ENCODE data around the gene ZNF652.

The ZNF652 gene

DNA sequence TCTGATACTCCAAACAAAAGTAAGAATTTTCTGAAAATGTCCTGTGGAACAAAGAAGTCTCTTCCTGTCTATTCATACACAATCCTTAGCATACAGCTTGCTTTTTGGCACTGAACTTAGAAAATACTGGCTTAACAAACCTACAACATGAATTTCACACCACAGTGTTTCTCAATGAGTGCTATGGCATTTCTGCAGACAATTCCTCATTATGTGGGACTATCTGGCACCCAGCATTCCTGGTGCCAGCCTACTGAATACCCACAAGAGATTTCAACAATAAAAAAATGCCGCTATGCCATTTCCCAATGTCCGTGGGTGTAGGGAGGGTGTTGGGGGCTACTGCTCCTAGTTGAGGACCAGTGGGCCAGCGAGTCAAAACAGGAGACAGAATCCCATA lies 62.1 kb downstream of the ZNF652 start:
- no peaks in the 10 kb centered on the region for H3K79me2 ChIP-seq (ENCODE audit: low read length)
- peaks cover 6% of the 10 kb centered on the region for H3K4me1 ChIP-seq (ENCODE audit: low read length)
- no peaks in the 10 kb centered on the region for H3K27me3 ChIP-seq (ENCODE audit: low read depth, low read length)
- H3K27ac ChIP-seq (ENCODE audit: low read length): no peak overlapping the region
- H3K9me3 ChIP-seq (ENCODE audit: insufficient read depth, low read length): no peaks in the 10 kb centered on the region
- H2AFZ ChIP-seq (ENCODE audit: low read depth, low read length): no peak overlapping the region
- H3K4me3 ChIP-seq (ENCODE audit: low read length): no peak overlapping the region
- H3K4me2 ChIP-seq (ENCODE audit: low read length): no peak overlapping the region
- H4K20me1 ChIP-seq (ENCODE audit: insufficient read depth, low read length): no peaks in the 10 kb centered on the region
- no peak overlapping the region for H3K9ac ChIP-seq (ENCODE audit: low read length)
- peaks cover 4% of the 10 kb centered on the region for H3K36me3 ChIP-seq (replicated peaks; ENCODE audit: low read depth, low read length)
- TF ChIP-seq EZH2phosphoT487 (IDR thresholded peaks at IDR 0.05; ENCODE audit: low read depth): no peak
- TF ChIP-seq, protein P1, sequence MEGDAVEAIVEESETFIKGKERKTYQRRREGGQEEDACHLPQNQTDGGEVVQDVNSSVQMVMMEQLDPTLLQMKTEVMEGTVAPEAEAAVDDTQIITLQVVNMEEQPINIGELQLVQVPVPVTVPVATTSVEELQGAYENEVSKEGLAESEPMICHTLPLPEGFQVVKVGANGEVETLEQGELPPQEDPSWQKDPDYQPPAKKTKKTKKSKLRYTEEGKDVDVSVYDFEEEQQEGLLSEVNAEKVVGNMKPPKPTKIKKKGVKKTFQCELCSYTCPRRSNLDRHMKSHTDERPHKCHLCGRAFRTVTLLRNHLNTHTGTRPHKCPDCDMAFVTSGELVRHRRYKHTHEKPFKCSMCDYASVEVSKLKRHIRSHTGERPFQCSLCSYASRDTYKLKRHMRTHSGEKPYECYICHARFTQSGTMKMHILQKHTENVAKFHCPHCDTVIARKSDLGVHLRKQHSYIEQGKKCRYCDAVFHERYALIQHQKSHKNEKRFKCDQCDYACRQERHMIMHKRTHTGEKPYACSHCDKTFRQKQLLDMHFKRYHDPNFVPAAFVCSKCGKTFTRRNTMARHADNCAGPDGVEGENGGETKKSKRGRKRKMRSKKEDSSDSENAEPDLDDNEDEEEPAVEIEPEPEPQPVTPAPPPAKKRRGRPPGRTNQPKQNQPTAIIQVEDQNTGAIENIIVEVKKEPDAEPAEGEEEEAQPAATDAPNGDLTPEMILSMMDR (IDR thresholded peaks at IDR 0.05; ENCODE audit: low read depth, low read length): no peak

DNA sequence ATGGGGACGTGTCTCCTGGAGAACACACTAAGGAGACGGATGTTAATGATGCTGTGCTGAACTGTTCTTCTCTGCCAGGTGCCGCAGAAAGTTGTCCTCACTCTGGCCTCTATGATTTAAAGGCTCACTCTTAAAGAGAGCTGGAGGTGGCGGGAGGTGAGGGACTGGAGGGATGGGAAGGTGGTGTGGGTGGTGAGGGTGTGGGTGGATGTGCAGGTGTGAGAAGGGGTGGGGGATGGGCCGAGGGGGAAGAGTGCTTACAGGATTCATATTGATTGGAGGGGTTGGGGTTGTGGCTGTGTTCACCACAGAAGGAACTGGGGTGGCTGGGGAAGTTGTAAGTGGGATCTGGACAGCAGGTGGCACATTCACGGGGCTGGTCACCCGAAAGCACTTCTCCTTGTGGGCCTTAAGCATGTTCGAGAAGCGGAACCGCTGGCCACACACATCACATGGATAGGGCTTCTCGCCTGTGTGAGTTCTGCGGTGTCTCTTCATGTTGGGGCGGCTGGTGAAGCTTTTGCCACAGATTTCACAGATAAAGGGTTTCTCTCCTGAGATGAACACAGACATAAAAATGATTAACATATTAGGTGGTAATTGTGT lies 63.6 kb downstream of the ZNF652 start:
- Histone ChIP-seq H3K27ac (ENCODE audit: low read length) (no peak overlapping the region), H3K4me3 (ENCODE audit: low read length) (no peak overlapping the region), H3K79me2 (ENCODE audit: low read length) (no peaks in the 10 kb centered on the region), H3K9ac (ENCODE audit: low read length) (no peak overlapping the region), H3K9me3 (ENCODE audit: insufficient read depth, low read length) (no peaks in the 10 kb centered on the region), H3K4me2 (ENCODE audit: low read length) (no peak overlapping the region), H4K20me1 (ENCODE audit: insufficient read depth, low read length) (no peaks in the 10 kb centered on the region), H3K4me1 (ENCODE audit: low read length) (peaks cover 6% of the 10 kb centered on the region), H3K36me3 (replicated peaks; ENCODE audit: low read depth, low read length) (peaks cover 4% of the 10 kb centered on the region), H2AFZ (ENCODE audit: low read depth, low read length) (no peak overlapping the region), H3K27me3 (ENCODE audit: low read depth, low read length) (no peaks in the 10 kb centered on the region)
- TF ChIP-seq, protein P1 (IDR thresholded peaks at IDR 0.05; ENCODE audit: low read depth, low read length): no peak
- no peak for TF ChIP-seq EZH2phosphoT487 (IDR thresholded peaks at IDR 0.05; ENCODE audit: low read depth)

DNA sequence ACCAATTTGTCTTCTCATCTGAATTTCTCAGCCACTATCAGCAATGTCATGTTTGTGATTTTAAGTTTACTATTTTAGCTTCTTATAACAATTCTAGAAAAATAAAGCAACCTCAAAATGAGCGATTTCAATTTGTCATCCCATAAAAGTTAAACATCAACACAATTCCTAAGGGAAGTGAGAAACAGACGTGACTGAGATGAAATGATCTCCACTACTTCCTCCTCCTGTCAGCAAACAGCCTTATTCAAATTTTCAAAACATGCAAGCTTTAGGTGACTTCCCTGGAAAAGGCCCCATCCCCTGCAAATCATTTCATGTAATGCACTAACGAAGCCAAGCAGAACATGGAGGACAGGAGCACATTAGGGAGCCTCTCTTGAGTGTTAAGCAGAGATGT lies 64.9 kb downstream of the ZNF652 start:
- no peaks in the 10 kb centered on the region for H3K79me2 ChIP-seq (ENCODE audit: low read length)
- no peak overlapping the region for H3K27ac ChIP-seq (ENCODE audit: low read length)
- H2AFZ ChIP-seq (ENCODE audit: low read depth, low read length): no peak overlapping the region
- no peak overlapping the region for H3K4me3 ChIP-seq (ENCODE audit: low read length)
- peaks cover 4% of the 10 kb centered on the region for H3K36me3 ChIP-seq (replicated peaks; ENCODE audit: low read depth, low read length)
- no peaks in the 10 kb centered on the region for H4K20me1 ChIP-seq (ENCODE audit: insufficient read depth, low read length)
- H3K9me3 ChIP-seq (ENCODE audit: insufficient read depth, low read length): no peaks in the 10 kb centered on the region
- TF ChIP-seq EZH2phosphoT487 (IDR thresholded peaks at IDR 0.05; ENCODE audit: low read depth): no peak
- TF ChIP-seq, protein P1 (IDR thresholded peaks at IDR 0.05; ENCODE audit: low read depth, low read length): no peak
- peaks cover 6% of the 10 kb centered on the region for H3K4me1 ChIP-seq (ENCODE audit: low read length)
- H3K27me3 ChIP-seq (ENCODE audit: low read depth, low read length): no peaks in the 10 kb centered on the region
- no peak overlapping the region for H3K4me2 ChIP-seq (ENCODE audit: low read length)
- no peak overlapping the region for H3K9ac ChIP-seq (ENCODE audit: low read length)

DNA sequence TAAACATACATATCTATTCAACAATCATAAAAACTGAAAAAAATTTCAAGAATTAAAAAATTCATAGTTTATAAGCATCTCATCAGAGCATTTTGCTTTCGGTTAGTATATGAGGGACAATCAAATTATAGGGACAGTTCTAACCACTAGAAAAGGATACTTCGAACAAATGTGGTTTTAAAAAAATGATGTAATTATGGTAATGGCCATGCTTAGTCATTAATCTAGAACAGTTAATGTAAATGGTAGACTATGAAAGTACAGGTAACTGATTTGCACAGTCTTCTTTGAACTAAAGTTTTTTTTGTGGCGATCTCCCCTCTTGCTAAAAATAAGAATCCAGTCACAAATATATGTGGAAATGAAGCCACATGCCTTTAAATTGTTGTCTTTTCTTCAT lies 67.9 kb downstream of the ZNF652 start:
- peaks cover 6% of the 10 kb centered on the region for H3K4me1 ChIP-seq (ENCODE audit: low read length)
- no peak overlapping the region for H3K9ac ChIP-seq (ENCODE audit: low read length)
- no peak for TF ChIP-seq EZH2phosphoT487 (IDR thresholded peaks at IDR 0.05; ENCODE audit: low read depth)
- TF ChIP-seq, protein P1 (IDR thresholded peaks at IDR 0.05; ENCODE audit: low read depth, low read length): no peak
- H3K4me3 ChIP-seq (ENCODE audit: low read length): no peak overlapping the region
- no peak overlapping the region for H2AFZ ChIP-seq (ENCODE audit: low read depth, low read length)
- no peak overlapping the region for H3K4me2 ChIP-seq (ENCODE audit: low read length)
- no peak overlapping the region for H3K27ac ChIP-seq (ENCODE audit: low read length)
- no peaks in the 10 kb centered on the region for H3K27me3 ChIP-seq (ENCODE audit: low read depth, low read length)
- H4K20me1 ChIP-seq (ENCODE audit: insufficient read depth, low read length): no peaks in the 10 kb centered on the region
- H3K79me2 ChIP-seq (ENCODE audit: low read length): no peaks in the 10 kb centered on the region
- peaks cover 4% of the 10 kb centered on the region for H3K36me3 ChIP-seq (replicated peaks; ENCODE audit: low read depth, low read length)
- no peaks in the 10 kb centered on the region for H3K9me3 ChIP-seq (ENCODE audit: insufficient read depth, low read length)

Measured in OCI-LY3 (cell line).